Activated CD4-positive, alpha-beta T cell treated with anti-CD3 and anti-CD28 coated beads, Interleukin-2, amount 50 U/mL, for 1 hour (primary cell): ENCODE data around the gene EPHA4.
"Not testable (repeated sequence)": the region's sequence is repeated elsewhere in the genome, so short reads cannot be mapped to it uniquely, and the experiment has no call there.

Source experiments
- DNase-seq: peaks from one replicate; pipeline ENCODE4 v3.0.0-alpha.2; 2020

EPHA4 gene

GRCh38 chr2:221532641-221533040 lies 39.5 kb downstream of the EPHA4 start:
- no peak for DNase-seq

GRCh38 chr2:221530653-221531037 lies 41.5 kb downstream of the EPHA4 start:
- no peak for DNase-seq

DNA sequence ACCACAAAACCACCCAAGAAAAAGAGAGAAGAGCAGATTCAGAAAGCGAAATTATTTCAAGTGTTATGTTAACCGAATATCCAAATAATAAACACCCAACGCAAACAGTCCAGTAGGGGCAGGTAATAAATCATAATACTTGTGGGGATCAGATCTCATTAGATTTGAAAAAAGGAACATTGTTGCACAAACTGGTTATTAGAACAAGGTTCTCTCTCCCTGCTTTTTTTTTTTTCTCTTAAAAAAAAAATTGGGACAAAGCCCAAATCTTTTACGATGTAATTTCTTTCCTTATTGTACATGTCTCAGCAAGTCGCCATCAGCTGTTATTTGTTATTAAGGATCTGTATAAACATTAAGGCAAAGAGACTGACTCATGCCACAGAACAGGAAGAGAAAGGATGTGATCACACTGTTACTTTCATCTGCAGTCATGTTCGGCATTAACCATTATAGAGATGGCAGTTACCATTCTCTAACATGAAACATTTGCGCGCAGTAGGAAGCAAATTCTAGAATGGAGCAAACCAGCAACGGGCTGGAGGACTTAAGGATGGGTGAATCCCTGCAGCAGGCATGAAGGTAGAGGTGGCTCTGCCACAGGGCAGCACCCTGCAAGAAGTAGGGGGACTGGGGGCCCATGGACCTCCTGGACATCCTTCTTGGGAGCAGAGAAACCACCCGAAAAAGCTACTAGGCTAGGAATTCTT lies 42.0 kb downstream of the EPHA4 start:
- no peak for DNase-seq

DNA sequence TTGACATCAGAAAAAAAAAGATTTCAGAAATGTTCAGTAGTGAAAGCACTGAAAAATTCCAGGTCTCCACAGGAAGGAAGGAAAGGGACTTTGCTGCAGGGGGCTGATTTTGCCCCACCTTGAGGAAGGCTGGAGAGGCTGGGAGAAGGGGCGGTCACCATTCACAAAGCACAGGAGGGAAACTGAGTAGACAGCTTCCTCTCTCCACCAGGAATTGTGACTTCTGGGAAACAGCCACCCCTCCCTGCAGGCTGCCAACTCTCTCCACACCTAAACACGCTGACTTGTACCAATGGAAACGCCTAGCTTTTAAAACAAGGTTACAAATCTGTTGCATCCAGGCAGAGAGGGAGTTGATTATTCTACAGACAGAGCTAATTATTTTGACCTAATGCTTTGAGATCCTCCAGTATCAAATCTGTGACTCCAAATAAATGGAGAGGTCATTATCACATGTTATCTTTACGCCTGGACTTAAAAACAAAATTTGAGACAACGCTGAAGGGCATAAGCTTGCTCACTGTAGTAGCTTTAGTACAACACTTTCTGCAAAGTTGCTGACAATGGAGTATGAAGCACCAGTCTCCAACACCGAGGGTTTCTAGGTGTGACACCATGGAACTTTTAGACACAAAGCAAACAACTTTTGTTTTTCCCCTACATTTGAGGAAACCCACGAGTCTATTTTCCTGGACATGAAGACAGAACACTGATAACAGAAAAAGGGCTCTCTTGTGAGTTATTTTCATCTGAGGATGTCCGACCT lies 42.7 kb downstream of the EPHA4 start:
- DNase-seq = no peak

DNA sequence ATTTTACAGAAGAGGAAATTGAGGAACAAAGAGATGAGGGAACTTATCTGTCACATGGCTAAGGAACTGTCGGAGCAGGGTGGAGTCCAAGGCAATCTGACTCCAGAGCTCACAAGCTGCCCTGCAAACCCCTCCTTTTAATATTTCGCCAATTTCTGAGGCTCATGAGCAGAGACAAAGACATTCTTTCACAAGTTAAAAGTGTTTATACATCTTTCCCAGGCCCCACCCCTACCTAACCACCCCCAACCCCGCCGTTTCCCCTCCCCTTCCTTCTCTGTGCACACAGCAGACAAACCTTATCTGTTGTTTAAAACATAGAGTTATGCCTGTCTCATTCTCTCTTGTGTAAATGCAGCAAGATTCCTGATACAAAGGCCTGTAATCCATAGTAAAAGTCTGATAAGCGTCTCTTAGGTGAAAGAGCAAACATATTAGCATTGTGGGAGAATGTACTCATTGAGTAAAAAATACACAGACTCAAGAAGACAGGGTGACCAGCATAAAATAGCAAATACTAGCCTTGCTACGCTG lies 44.3 kb downstream of the EPHA4 start:
- peak; percentile 52 for DNase-seq

GRCh38 chr2:221524158-221524557 lies 47.9 kb downstream of the EPHA4 start:
- no peak for DNase-seq

DNA sequence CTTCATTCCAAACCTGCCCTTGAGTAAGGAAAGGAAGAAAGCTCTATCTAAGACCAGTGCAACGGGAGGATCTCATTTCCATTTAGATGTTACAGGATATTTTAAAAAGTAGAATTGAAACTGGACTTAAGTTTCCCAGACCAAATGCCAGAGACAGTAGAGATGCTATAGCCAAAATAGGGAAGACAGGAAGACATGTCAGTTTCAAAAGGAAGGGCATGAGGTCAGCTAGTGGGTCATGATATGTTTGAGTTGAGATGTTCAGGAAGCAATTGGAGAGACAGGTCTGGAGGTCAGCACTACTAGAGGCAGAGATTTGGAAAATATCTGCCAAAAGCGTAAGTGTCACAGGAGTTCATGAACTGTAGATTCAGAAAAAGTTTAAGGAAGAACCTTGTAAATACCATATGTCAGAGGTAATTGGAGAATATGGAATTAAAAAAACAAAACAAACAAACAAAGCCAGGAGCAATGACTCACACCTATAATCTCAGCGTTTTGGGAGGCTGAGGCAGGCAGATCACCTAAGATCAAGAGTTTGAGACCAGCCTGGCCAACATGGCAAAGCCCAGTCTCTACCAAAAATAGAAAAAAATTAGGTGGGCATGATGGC lies 50.8 kb downstream of the EPHA4 start:
- DNase-seq = no peak

DNA sequence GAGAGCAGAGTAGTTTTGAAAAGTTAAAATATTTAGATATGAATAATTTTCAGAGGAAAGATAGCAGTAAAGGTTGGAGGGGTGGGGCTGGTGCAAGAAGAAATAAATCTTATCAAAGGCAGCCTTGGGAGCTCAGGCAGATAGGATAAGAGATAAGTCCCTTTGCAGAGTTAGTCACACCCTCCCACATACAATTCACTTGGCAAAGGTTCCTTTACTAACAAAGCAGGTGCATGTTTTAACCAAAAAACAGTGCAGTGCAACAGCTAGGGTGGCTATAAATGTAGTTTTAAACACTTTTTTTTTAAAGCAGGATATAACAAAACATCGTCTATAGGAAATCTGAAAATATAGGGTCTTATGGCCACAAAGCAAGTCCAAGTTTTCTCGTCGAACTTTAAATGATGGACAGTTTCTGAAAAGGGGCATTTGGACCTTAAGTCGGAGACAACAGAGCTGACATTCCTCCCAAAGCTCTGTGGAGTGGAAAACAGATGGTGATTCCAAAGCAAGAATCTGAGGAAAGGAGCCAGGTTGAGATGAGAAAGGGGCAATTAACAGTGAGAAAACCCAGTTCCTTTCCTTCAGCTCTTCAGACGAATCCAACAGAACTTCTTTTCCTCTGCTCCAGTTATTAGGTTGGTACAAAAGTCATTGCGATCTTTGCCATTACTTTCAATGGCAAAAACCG lies 53.0 kb downstream of the EPHA4 start:
- DNase-seq = no peak

DNA sequence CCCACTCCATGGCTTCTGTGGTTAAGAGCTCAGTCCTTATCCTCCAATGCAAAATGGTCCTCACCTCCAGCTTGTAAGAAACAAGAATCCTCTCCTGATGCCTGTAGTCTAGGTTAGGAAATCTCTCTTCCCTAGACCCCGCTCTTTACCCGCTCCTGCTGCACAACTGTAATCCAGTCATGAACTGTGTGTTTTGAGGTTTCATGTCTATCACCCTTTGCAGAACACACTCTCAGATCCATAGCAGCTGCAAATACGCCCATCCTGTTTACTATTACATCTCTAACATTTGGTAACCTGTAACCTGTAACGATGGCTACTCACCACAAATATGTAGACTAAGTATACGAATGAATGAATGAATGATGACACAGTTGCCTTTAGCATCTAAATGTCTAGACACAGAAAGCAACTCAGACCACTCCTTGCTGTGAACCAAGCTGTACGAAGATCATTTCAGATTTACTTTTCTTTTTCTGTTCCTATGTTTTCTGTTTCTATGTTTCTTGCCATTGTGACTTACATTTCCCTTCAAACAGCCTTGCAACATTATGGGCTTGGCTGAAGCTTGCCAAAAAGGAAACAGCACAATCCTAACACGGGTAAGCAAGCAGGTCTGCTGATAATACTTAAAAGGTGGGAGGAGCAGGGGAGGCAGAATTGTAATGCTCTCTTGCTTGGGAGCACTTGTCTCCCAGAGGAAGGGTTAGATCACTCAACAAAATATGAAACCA lies 53.7 kb downstream of the EPHA4 start:
- peak; percentile 26 for DNase-seq

DNA sequence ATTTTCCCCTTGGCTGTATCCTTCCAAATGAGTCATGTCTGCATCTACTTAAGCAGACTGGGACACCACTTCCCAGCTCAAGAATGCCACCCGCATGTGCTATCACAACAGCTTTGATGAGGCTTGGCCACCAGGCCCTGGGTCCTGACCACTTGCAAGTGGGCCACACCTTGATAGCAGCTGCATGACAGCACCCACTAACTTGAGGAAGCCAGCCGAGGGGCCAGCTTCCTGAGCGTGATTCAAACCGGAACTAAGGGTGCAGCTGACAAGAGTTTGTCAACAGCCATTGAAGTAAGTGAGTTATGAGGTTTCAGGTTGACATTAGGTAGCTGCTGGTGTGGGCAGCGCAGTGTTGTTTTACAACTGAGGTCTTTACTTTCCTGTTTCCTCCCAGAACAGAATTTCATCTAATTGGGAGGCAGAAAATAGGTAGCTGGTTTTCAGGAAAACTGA lies 54.4 kb downstream of the EPHA4 start:
- DNase-seq = peak; percentile 69

- no peak for DNase-seq
Measured at GRCh38 chr2:221517146-221517695, 54.9 kb downstream of the EPHA4 start.

DNA sequence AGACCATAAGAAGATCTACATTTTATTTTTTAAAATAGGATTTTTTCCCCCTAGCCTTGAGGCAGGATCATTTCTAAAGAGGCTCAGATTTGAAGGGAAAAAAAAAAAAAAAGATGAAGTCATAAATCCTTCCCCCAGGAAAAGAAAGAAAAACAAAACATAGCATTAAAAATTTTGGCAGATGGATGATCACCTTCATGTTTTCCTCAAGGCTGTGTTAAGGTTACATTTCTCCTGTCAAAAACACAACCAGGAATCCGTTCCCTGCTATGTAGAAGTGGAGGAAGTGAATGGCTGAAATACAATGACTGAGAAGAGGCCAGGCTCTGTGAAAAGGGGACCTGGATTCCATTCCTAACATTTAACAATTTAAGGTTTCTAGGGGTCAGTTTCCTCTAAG lies 56.2 kb downstream of the EPHA4 start:
- no peak for DNase-seq

- no peak for DNase-seq
Measured at GRCh38 chr2:221514305-221515040, 57.6 kb downstream of the EPHA4 start.

GRCh38 chr2:221513232-221513631 lies 58.9 kb downstream of the EPHA4 start:
- DNase-seq = no peak

DNA sequence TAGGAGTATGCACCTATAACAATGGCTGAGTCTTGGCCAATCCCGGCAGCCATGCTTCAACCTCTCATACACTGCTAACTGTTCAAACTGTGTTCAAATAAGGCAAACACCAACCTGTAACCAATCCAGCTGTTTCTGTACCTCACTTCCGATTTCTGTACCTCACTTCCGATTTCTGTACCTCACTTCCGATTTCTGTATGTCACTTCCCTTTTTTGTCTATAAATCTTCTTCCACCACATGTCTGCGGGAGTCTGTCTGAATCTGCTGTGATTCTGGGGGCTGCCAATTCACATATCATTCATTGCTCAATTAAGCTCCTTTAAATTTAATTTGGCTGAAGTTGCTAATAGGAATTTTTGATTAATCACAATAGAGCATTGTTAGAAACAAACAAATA lies 60.8 kb downstream of the EPHA4 start:
- DNase-seq = not testable (repeated sequence)

DNA sequence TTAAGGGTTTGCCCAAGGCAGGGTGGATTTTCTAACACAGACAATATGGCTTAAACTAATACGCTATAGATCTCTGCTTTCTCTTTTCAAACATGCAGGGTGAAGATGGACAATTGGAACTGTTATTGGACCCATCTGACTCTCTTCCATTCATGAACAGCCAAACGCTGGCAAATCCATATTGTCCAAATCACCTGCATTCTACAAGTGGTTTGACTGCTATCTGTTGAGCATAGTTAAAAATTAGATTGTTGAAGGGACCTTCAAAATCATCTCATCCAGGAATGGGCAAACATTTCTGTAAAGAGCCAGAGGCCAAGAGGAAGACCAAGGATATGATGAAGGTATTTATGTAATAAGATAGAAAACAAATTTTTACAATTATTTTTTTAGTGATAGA lies 65.6 kb downstream of the EPHA4 start:
- DNase-seq = no peak

DNA sequence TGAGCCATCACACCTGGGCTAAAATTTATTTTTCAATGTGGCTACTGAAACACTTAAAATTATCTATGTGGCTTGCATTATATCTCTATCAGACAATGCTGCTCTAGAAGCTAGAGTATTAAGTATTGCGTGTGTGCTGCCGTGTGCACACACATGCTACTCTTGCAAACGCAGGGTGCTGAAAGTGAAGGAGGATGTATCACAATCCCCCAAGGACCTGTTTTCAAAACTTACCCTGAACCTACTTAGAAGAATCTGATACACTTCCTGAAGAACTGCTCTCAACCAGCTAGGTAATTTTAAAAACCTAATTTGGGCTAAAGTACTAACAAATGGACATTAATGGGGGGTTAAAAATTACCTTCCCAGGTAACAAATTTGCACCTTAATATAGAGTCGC lies 66.5 kb downstream of the EPHA4 start:
- DNase-seq = no peak

GRCh38 chr2:221504905-221505304 lies 67.2 kb downstream of the EPHA4 start:
- no peak for DNase-seq

DNA sequence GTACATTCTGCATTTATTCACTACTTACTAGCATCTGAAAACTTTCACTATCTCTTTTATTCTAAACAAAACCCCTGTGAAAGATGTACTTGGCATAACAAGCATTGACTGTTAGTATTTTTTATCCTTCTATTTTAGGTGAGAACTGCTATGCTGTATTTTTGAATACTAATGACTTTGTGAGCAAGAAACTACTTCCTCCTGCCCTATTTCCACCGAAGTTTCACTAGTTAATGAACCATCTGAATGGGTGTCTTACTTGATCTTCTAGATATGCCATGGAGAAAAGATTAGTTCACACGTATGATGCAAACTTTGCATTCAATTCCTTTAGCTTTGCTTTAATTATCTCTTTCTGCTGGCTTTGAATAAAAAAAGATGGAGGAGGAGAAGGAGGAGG lies 68.1 kb downstream of the EPHA4 start:
- no peak for DNase-seq

DNA sequence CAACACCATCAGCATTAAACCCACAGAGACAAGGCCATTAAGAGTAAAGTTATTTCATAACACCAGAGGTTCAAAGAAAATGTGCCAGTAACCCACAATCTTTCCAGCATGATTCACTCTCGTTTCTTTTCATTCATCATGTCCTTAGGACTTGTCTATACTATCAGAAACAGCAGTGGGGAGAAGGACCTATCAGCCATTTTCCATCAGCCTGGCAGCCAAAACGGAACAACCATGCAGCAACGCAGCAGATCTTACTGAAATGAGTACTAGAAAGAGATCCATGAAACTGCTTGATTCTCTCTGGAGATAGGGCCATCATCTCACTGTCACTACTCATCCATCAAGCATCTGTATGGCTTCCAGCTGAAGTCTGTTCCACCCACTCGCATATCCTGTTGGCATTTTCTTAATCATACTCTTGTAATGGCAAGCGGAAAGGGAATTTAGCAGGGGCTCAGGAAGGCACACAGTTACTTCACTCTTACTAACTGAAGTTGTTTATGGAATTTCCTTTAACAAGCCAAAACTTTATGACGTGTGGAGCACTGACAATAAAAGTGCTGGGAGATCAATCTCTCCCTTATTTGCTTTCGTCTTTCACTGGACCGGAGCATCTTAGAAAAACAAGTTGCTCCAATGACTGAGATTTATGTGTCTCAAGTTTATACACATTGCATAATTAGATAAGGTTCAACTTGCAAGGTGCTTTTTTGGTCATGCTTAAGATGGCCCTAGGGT lies 69.7 kb downstream of the EPHA4 start:
- DNase-seq = no peak

GRCh38 chr2:221501883-221502269 lies 70.2 kb downstream of the EPHA4 start:
- no peak for DNase-seq
